Stimulated activated CD8-positive, alpha-beta memory T cell treated with anti-CD3 and anti-CD28 coated beads, Interleukin-7, amount 100 ng/mL, for 4 hours (primary cell): ENCODE data around the gene PSAPL1.
A peak's percentile ranks its signal among the peaks of the same experiment; 100 is the strongest.
"Not testable (repeated sequence)": the region's sequence is repeated elsewhere in the genome, so short reads cannot be mapped to it uniquely, and the experiment has no call there.

ENCODE experiments used
- DNase-seq, 2 donors: peaks; one replicate each; pipeline ENCODE4 v3.0.0-alpha.2; 2020; ENCODE audit warnings: low read depth in 2 of 2

The PSAPL1 gene

GRCh38 chr4:7459471-7459870 lies 24.7 kb upstream of the PSAPL1 start:
- DNase-seq: no peak

- DNase-seq: no peak
These were observed 23.7 kb upstream of the PSAPL1 start for GRCh38 chr4:7458477-7458876.

GRCh38 chr4:7458066-7458425 lies 23.3 kb upstream of the PSAPL1 start:
- DNase-seq: no peak

- DNase-seq: no peak
These were observed 22.7 kb upstream of the PSAPL1 start for GRCh38 chr4:7457201-7458065.

GRCh38 chr4:7452802-7453201 lies 18.1 kb upstream of the PSAPL1 start:
- not testable (repeated sequence) for DNase-seq

- DNase-seq: no peak
These were observed 17.1 kb upstream of the PSAPL1 start for GRCh38 chr4:7451800-7452199.

GRCh38 chr4:7451434-7451789 lies 16.7 kb upstream of the PSAPL1 start:
- DNase-seq: no peak

- DNase-seq: no peak
These were observed 16.2 kb upstream of the PSAPL1 start for GRCh38 chr4:7450775-7451433.

- no peak for DNase-seq
These were observed 13.3 kb upstream of the PSAPL1 start for GRCh38 chr4:7448036-7448435.

- no peak for DNase-seq
These were observed 12.5 kb upstream of the PSAPL1 start for GRCh38 chr4:7447236-7447635.

- no peak for DNase-seq
These were observed 10.0 kb upstream of the PSAPL1 start for GRCh38 chr4:7444731-7445130.

- DNase-seq: no peak
These were observed 9.6 kb upstream of the PSAPL1 start for GRCh38 chr4:7444314-7444713.

GRCh38 chr4:7442574-7443162 lies 7.9 kb upstream of the PSAPL1 start:
- no peak for DNase-seq

- no peak for DNase-seq
These were observed 6.5 kb upstream of the PSAPL1 start for GRCh38 chr4:7441201-7441600.

- no peak for DNase-seq
These were observed 5.0 kb upstream of the PSAPL1 start for GRCh38 chr4:7439699-7440098.

GRCh38 chr4:7436256-7436655 lies 1.5 kb upstream of the PSAPL1 start:
- no peak for DNase-seq

GRCh38 chr4:7435471-7436061 lies 836 bp upstream of the PSAPL1 start:
- peak in 1 of 2 donors; percentile 4 for DNase-seq

GRCh38 chr4:7434141-7434765 lies 477 bp downstream of the PSAPL1 start:
- DNase-seq: no peak

- no peak for DNase-seq
These were observed 1.2 kb downstream of the PSAPL1 start for GRCh38 chr4:7433376-7434140.

GRCh38 chr4:7432531-7433375 lies 2.0 kb downstream of the PSAPL1 start:
- DNase-seq: no peak
